Hepatocyte (in vitro differentiated cells): ENCODE results near the gene RFTN1. TPM values are rescaled to one million over a fixed set of nuclear protein-coding genes. Genes with fewer than 3 reads are reported as not detected.

ENCODE experiments used
- DNase-seq: peaks from one replicate; pipeline ENCODE4 v3.0.0-alpha.2; 2016; ENCODE audit warnings: low spot score
- H2AFZ ChIP-seq: fragments of 200-600 bp; sonication (generic); 2 replicates; pipeline ENCODE4 v1.6.0; 2016; ENCODE audit warnings: antibody characterized with exemption, mild to moderate bottlenecking
- H3K27ac ChIP-seq: fragments of 200-600 bp; sonication (generic); 2 replicates; pipeline ENCODE4 v1.5.1; 2016; ENCODE audit warnings: mild to moderate bottlenecking
- H3K27me3 ChIP-seq: fragments of 200-600 bp; sonication (generic); 2 replicates; pipeline ENCODE4 v1.6.1; 2016
- H3K36me3 ChIP-seq: fragments of 200-600 bp; sonication (generic); replicated peaks from 2 replicates; pipeline ENCODE4 v1.5.1; 2016; ENCODE audit warnings: low read depth; ENCODE audit not compliant: insufficient read depth
- H3K4me1 ChIP-seq: fragments of 200-600 bp; sonication (generic); 2 replicates; pipeline ENCODE4 v1.5.1; 2016; ENCODE audit warnings: mild to moderate bottlenecking, moderate library complexity; ENCODE audit not compliant: insufficient read depth
- H3K4me2 ChIP-seq: fragments of 200-600 bp; sonication (generic); 2 replicates; pipeline ENCODE4 v1.6.0; 2016
- H3K4me3 ChIP-seq: fragments of 200-600 bp; sonication (generic); 2 replicates; pipeline ENCODE4 v1.5.1; 2016; ENCODE audit warnings: mild to moderate bottlenecking
- H3K79me2 ChIP-seq: fragments of 200-600 bp; sonication (generic); 2 replicates; pipeline ENCODE4 v1.6.0; 2017; ENCODE audit warnings: mild to moderate bottlenecking
- H3K9me2 ChIP-seq: fragments of 200-600 bp; sonication (generic); replicated peaks from 2 replicates; pipeline ENCODE4 v1.6.0; 2017; ENCODE audit warnings: mild to moderate bottlenecking; ENCODE audit not compliant: insufficient read depth
- H3K9me3 ChIP-seq: fragments of 200-600 bp; sonication (generic); 2 replicates; pipeline ENCODE4 v1.5.1; 2016; ENCODE audit warnings: low read depth, mild to moderate bottlenecking
- H4K20me1 ChIP-seq: fragments of 200-600 bp; sonication (generic); 2 replicates; pipeline ENCODE4 v1.6.0; 2016; ENCODE audit warnings: mild to moderate bottlenecking; ENCODE audit not compliant: insufficient read depth, poor library complexity, severe bottlenecking
- CTCF ChIP-seq: fragments of 200-600 bp; sonication (generic); IDR thresholded peaks from 2 replicates; pipeline ENCODE4 v1.5.1; 2016; ENCODE audit warnings: antibody characterized with exemption, mild to moderate bottlenecking; ENCODE audit not compliant: poor library complexity
- EZH2 ChIP-seq: fragments of 200-600 bp; sonication (generic); IDR thresholded peaks from 2 replicates; pipeline ENCODE4 v1.6.1; 2016; ENCODE audit warnings: antibody characterized with exemption, mild to moderate bottlenecking, borderline replicate concordance
- EZH2phosphoT487 ChIP-seq: fragments of 200-600 bp; sonication (generic); IDR thresholded peaks from one replicate; pipeline ENCODE4 v1.6.1; 2018; ENCODE audit warnings: antibody characterized with exemption, mild to moderate bottlenecking, low read depth, moderate library complexity; ENCODE audit not compliant: unreplicated experiment, severe bottlenecking
- WGBS: methylation state at CpG from one replicate; pipeline ENCODE4 v1.1.6; 2016; ENCODE audit warnings: low lambda C conversion rate; ENCODE audit errors: missing lambda C conversion rate; 5-methylcytosine and 5-hydroxymethylcytosine counted together
- polyA plus RNA-seq: library from polyadenylated mRNA; unstranded; fragments of >200 nt; fragmentation: Nextera tagmentation; extraction: Ambion mirVana; gene quantifications from 2 replicates; pipeline ENCODE4 v1.2.1, GENCODE V29; 2016
- total RNA-seq: library from RNA; depleted of rRNA; stranded (reverse); fragments of >200 nt; gene quantifications from 2 replicates; pipeline ENCODE4 v1.2.3, GENCODE V29; 2014

Gene RFTN1
- total and polyA plus RNA-seq, 2 experiments from 2014 or later: 10.0 to 14.9 TPM

GRCh38 chr3:16328124-16328523 lies 185.4 kb downstream of the RFTN1 start:
- no peaks in the 10 kb centered on the region for H3K79me2 ChIP-seq
- no peaks in the 10 kb centered on the region for H3K27me3 ChIP-seq
- peaks cover 6% of the 10 kb centered on the region for H3K9me3 ChIP-seq
- H3K4me1 ChIP-seq: no peaks in the 10 kb centered on the region
- H3K4me3 ChIP-seq: no peak overlapping the region
- no peak overlapping the region for H3K4me2 ChIP-seq
- no peak for DNase-seq
- H3K27ac ChIP-seq: no peak overlapping the region
- H4K20me1 ChIP-seq: no peaks in the 10 kb centered on the region
- no peak overlapping the region for H2AFZ ChIP-seq
- TF ChIP-seq CTCF (no peak), EZH2phosphoT487 (no peak), EZH2 (no peak)
- WGBS: 100% methylated on average over 6 of the region's 6 CpGs
- no peaks in the 10 kb centered on the region for H3K9me2 ChIP-seq
- H3K36me3 ChIP-seq: no peaks in the 10 kb centered on the region

GRCh38 chr3:16326724-16327349 lies 186.7 kb downstream of the RFTN1 start:
- H3K9me3 ChIP-seq: peaks cover 5% of the 10 kb centered on the region
- 96% methylated on average over 15 of the region's 15 CpGs for WGBS
- H3K36me3 ChIP-seq: no peaks in the 10 kb centered on the region

GRCh38 chr3:16325850-16326249 lies 187.6 kb downstream of the RFTN1 start:
- DNase-seq: no peak
- WGBS: 93% methylated on average over 4 of the region's 4 CpGs
- Histone ChIP-seq H3K9me3 (no peaks in the 10 kb centered on the region), H3K4me2 (no peak overlapping the region), H3K4me3 (no peak overlapping the region), H4K20me1 (no peaks in the 10 kb centered on the region), H3K9me2 (no peaks in the 10 kb centered on the region), H2AFZ (no peak overlapping the region), H3K36me3 (no peaks in the 10 kb centered on the region), H3K79me2 (no peaks in the 10 kb centered on the region), H3K4me1 (no peaks in the 10 kb centered on the region), H3K27ac (no peak overlapping the region), H3K27me3 (no peaks in the 10 kb centered on the region)
- TF ChIP-seq CTCF (no peak), EZH2 (no peak), EZH2phosphoT487 (no peak)

More at GRCh38 chr3:16326724-16327349, 186.7 kb downstream of the RFTN1 start:
- TF ChIP-seq EZH2phosphoT487 (no peak), CTCF (no peak), EZH2 (no peak)
- no peaks in the 10 kb centered on the region for H3K27me3 ChIP-seq
- no peaks in the 10 kb centered on the region for H3K79me2 ChIP-seq
- H3K9me2 ChIP-seq: no peaks in the 10 kb centered on the region
- no peak overlapping the region for H3K27ac ChIP-seq
- H3K4me2 ChIP-seq: no peak overlapping the region
- no peak overlapping the region for H3K4me3 ChIP-seq
- no peaks in the 10 kb centered on the region for H4K20me1 ChIP-seq
- DNase-seq: no peak
- H2AFZ ChIP-seq: no peak overlapping the region
- H3K4me1 ChIP-seq: no peaks in the 10 kb centered on the region
